ENCODE results near the gene HOXA1.

HOXA1 gene

GRCh38 chr7:27116962-27117886 lies 21.4 kb upstream of the HOXA1 start:
- DNase-seq (ENCODE audit: low read depth) = no peak

DNA sequence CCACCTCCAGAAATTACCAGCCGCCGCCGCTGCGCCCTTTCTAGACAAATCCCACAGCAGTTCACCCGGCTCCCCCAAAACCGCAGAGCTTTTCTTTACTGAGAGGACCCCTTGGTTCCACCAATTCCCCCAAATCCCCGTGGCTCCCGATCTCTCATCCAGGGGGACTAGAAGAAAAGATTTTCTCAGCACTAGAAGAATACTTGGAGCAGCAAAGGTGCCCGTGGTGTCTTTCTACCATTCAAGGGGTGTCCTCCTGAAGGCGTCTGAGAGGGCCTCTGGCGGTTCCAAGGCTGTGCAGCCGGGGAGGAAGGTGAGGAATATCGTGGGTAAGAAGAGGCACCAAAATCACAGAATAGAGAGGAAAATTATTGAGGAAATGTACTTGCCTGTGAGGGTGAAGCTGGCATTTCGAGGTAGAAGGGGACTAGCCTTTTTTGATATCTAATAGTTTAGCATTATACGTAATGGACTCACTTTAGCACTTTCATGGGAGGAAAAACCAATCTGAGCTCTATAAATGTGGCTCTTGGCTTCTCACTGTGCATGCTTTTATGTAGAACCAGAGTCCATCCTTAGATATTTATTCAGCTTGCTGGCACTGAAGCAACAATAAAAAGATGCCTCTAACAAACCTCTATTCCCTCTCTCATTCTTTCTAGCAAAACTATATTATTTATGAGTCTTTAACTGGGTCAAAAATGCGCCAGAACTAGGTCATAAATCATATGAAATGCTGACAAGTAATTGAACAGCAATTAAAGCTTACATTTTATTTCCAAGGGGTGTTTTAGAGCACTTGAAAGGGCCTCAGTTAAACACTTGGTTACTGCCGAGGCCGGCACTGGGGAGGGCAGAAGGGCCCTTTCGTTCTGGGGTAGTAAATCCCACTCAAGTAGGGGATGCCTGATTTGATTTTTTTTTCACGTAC lies 20.5 kb upstream of the HOXA1 start:
- DNase-seq (ENCODE audit: low read depth) = no peak

DNA sequence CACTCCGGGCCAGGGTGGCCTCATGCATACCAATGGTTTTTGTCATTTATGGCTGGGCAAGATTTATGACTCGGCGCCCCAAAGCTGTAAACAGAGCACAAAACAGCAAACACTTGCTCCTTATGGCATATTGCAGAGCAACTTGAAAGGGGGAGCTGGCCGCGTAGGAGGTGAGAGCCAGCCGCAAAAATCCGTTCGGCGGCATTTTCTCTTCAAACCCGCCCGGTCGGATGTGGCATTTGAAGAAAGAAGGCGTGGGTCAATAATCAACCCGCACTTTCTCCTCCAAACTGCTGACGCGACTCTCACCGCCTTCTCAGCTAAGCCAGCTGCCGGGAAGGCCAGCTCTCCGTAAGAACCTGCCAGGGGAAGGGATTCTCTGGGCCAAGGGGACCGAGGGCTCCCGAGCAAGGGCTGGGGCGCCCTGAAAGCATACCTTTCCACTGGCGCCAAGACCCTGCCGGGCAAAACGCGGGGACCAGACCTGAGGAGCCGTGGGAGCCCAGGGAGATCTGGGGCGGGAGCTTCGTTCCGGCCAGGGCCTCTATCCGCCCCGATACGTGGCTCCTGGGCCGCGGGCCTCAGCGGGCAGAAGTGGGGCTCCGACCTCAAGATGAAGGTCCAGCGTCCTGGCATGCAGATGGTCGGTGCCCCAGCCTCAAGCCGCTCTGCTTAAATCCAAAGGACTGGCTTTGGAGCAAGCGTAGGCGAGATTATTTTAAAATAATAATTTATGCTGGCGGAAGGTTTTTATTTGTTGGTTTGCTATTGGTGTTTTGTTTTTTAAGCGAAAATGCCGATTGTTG lies 19.6 kb upstream of the HOXA1 start:
- DNase-seq (ENCODE audit: low read depth) = no peak

DNA sequence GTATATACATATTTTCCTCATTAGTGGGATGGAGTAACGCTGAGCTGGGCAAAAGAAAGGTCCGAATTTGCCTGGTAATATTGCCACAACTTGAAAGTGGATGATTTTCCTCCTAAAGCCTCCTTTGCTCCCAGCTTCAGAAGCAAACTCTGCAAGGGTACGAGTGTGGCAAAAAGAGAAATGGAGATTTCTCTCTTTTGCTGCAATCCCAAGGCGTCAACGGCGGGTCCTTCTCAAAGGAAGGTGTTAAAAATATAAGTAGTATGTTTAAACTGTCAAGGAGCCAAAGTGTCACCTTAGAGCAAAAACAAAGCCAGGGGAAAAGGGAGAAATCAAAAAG lies 19.1 kb upstream of the HOXA1 start:
- no peak for DNase-seq (ENCODE audit: low read depth)

DNA sequence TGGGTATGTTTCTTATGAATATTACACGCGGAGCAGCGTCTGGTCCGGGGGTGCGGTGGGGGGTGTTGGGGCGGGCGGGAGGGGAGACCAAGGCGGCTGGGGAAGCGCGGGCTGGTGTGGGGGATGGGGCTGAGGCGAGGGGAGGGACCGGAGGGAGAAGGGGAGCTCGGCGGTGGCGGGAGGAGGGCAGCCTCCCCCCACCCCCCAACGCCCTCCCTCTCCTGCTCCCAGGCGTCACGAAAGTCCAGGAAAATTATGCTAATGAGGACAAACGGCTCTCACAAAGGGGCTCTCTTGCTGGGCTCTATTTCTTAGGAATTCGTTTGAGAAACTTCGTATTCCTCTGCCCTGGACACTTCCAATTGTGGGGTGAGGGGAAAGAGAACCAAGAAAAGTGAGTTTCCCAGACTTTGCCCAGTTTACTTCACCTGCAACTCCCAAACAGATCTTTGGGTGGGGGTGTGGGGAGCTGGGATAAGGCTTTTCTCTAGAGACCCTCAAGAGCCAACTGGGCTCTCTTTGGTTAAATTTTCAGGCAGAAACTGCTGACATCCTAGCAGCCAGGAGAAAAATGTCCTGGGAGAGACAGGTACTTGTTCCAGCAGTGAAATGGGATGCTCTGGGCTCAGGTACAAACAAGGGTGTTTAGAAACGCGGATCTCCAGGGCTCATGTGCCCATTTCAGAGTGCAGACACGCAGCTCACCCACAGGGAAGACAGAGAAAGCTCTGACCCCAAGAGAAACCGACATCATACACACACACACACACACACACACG lies 18.4 kb upstream of the HOXA1 start:
- no peak for DNase-seq (ENCODE audit: low read depth)

DNA sequence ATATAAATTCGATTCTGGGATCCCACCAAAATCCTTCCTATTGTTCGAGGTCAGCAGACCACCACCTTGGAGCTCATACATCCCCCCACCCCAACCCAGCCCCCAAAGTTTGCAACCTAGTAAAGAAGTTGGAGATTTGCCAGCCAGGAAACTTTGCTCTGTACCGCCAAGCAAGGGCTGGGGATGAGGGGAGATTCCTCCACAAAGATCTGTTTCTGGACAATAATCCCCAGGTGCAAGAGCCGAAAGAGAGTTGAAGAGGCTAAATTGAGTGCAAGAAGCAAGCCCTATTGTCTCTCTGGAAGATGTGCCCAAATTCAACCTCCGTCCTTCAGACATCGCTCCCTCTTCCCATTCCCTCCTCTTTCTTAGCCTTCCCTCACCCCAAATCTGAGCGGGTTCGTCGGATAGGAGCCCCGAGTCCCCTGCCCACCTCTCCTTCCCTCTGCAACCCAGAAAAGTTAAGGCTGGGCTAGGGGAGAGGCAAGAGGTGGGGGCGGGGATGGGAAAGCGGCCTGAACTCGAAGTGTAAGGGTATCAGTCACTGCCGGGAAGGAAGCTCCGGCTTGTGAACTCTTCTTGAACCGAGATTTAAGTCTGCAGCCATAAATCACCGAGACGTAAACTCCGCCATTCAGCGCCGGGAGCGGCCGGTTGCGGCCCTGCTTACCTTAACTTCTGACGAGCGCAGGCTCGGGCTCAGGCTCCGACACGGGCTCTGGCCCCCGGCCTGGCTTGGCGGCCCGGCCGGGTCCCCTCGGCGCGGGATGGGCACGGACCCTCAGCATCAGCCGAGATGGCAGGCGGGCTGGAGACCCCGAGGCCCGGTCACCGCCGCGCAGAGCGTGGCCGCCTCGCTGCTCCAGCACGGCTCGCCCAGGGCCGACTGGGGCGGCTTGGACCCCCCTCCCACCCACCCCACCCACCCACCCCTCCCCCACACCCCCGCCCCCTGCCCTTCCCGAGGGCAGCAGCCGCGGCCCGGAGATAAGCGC lies 17.5 kb upstream of the HOXA1 start:
- DNase-seq (ENCODE audit: low read depth) = no peak

GRCh38 chr7:27112361-27112760 lies 16.6 kb upstream of the HOXA1 start:
- DNase-seq (ENCODE audit: low read depth) = no peak

DNA sequence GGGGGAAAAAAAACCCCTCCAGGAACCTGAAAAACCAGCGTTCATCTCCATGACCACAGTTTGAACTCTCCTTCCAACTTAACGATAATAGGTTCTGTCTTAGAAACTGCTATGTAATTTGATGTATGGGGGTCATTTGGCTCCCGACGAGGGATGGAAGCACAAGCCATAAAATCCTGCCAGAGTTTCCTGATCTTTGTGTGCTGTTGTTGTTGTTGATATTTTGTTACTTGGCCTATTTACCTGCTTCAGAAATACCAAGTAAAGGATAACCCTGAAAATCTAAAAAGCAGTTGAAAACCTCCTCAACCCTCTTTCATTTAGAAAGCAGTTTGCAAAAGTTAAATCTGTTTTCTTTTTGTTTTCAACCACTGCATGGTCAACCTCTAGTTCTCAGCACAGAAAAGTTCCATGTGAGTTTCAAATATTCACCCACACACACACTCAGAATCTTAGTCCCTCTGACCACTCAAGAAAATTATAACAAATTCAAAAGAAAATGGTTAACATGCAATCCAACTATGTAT lies 16.0 kb upstream of the HOXA1 start:
- no peak for DNase-seq (ENCODE audit: low read depth)

DNA sequence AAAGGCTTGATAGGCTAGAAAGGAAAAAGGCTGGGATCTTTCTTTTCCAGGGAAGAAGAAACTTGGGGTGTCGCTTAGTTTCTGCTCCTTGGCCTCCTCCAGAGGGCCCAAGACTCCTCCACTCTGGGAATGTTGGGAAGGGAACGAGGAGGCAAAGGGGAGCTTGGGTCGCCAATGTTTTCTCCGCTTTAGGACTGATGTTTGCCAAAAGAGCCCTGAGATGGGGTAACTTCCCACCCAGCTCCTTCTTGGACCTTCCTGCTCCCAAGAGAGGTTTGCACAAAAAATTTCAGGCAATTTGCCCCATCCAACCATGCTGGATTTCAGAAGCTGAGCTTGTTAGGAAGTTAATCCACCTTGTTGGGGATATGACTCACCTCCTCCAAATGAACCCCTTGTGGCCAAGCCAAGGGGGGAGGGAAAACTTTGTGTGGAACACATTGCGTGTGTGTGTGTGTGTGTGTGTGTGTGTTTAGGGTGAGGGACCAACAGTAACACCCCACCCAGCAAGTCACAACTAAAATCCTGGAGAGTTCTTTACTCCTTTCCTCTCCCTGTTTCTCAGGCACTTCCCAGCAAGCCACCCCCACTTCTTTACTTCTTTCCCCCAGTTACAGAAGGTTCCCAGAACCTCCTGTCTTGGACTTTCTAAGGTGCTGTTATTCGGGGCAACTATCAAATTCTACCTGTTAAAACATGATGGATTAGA lies 15.4 kb upstream of the HOXA1 start:
- DNase-seq (ENCODE audit: low read depth) = no peak

- no peak for DNase-seq (ENCODE audit: low read depth)
These were observed 14.6 kb upstream of the HOXA1 start for GRCh38 chr7:27110186-27111031.

DNA sequence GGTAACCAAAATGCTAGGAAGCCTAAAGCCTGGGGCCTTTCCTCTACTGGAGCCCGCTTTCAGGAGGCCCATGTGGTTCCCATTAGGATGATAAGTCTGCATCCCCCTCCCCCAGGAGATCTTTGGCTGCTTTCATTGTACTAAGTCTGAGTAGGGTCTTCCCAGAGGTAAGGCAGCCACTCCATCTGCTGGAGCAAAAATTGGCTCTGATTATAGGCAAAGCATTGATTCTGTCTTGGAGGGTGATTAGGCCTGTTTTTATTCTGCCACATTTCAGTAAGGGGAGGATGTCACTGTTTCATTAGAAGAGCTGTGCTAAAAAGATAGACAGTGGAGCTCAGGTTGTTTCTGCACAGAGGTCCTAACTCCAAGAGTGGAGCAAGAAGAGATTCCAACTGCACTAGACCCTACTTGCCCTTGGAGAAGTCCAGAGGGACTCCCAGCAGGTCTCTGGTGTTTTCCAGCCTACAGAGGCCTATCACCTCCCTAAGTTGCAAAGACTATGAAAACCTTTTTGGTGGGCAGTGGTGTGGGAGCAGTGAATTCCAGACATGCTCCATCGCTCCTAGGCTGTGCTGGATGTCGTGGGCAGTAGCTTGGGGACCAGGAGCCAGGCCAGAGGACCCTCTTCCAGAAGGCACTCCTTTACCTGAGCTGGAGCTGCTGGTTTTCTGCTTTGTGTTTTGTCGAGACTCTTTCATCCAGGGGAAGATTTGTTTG lies 13.8 kb upstream of the HOXA1 start:
- no peak for DNase-seq (ENCODE audit: low read depth)

- DNase-seq (ENCODE audit: low read depth) = no peak
These were observed 12.8 kb upstream of the HOXA1 start for GRCh38 chr7:27108390-27109127.

- no peak for DNase-seq (ENCODE audit: low read depth)
These were observed 11.9 kb upstream of the HOXA1 start for GRCh38 chr7:27107391-27108381.

- DNase-seq (ENCODE audit: low read depth) = no peak
These were observed 11.1 kb upstream of the HOXA1 start for GRCh38 chr7:27106901-27107240.

DNA sequence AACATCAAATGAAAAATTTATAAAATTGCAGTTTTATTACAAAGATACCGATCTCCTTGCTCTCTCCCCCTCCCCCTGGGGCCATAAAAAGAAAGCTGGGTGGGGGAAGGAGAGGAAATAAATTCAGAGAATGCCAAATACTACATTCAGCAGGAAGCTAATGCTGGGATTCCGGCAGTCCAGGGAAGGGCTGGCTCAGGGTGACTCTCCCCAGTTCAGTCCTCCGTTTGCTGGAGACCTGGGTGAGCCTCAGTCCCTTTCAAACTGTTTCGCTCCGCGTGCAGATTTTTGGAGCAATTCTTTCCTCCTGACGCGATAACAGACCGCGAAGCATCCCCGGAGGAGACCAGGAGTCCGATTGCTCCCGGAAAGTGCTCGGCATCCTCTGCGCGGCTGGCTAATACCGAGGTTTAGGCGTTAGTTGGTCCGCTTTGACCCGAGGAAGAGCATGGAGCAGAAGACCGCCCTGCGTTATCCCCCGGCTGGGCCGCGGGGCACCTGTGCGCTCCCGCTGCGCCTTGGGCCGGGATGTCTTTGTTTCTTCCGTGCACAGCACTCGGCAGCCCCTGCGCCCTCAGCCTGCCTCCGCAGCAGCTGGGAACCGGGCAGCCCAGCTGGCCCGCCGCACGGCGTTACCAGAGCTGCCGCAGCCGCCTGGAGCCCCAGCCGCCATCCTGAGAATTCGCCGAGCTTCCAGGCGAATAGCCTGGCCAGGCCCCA lies 10.5 kb upstream of the HOXA1 start:
- no peak for DNase-seq (ENCODE audit: low read depth)
